GM13977 (cell line): ENCODE results near the gene PCBP1.

Source experiments
- DNase-seq: peaks from one replicate; pipeline ENCODE4 v3.0.0; 2012; ENCODE audit warnings: low spot score
- CTCF ChIP-seq: IDR thresholded peaks from 2 replicates; pipeline ENCODE4 v1.5.1; 2012; ENCODE audit warnings: mild to moderate bottlenecking, control low read depth; ENCODE audit not compliant: insufficient read depth; ENCODE audit errors: extremely low read depth, missing control alignments
- in situ Hi-C: fragments of 300-500 bp; cut with MboI; formaldehyde crosslinking; loops from one replicate; pipeline ENCODE4 v1.12.0; 2022; ENCODE audit warnings: low sequenced_read_pairs, low pct_unique_long_range_greater_than_20kb, mixed read lengths, inconsistent platforms; ENCODE audit not compliant: unreplicated experiment

The PCBP1 gene

GRCh38 chr2:70078384-70078783, 8.9 kb upstream of the PCBP1 start:
- no peak for TF ChIP-seq CTCF
- no peak for DNase-seq
- in situ Hi-C loops: no loop called here

- DNase-seq: no peak
- no peak for TF ChIP-seq CTCF
- in situ Hi-C loops: loop anchor here (10.0 kb wide), 1 partner anchor 54 kb away; no protein-coding TSS in a partner anchor
Measured at GRCh38 chr2:70080610-70081200, 6.6 kb upstream of the PCBP1 start.

- DNase-seq: no peak
- in situ Hi-C loops: loop anchor here (10.0 kb wide), 1 partner anchor 54 kb away; no protein-coding TSS in a partner anchor
- TF ChIP-seq CTCF: no peak
Measured at GRCh38 chr2:70081221-70081620, 6.1 kb upstream of the PCBP1 start.

GRCh38 chr2:70083344-70084156, 3.7 kb upstream of the PCBP1 start:
- no peak for TF ChIP-seq CTCF
- DNase-seq: peak; percentile 68
- in situ Hi-C loops: loop anchor here (10.0 kb wide), 1 partner anchor 51 kb away; no protein-coding TSS in a partner anchor

- no peak for TF ChIP-seq CTCF
- peak; percentile 35 for DNase-seq
- in situ Hi-C loops: loop anchor here (10.0 kb wide), 1 partner anchor 50 kb away; no protein-coding TSS in a partner anchor
Measured at GRCh38 chr2:70084973-70085710, 2.1 kb upstream of the PCBP1 start.

- no peak for DNase-seq
- TF ChIP-seq CTCF: no peak
- in situ Hi-C loops: loop anchor here (10.0 kb wide), 1 partner anchor 49 kb away; no protein-coding TSS in a partner anchor
Measured at GRCh38 chr2:70085711-70086277, 1.5 kb upstream of the PCBP1 start.
